ENCODE measurements around the gene CCDC15.

CCDC15 gene

GRCh38 chr11:125086633-125087296 lies 132.8 kb downstream of the CCDC15 start:
- TF ChIP-seq KLF17 (tag by site-specific recombination; IDR thresholded peaks at IDR 0.05) (no peak), ZNF16 (tag by site-specific recombination; IDR thresholded peaks at IDR 0.05; ENCODE audit: low read depth) (no peak), YY2 (tag by site-specific recombination; IDR thresholded peaks at IDR 0.05) (no peak), ZNF777 (tag by site-specific recombination; IDR thresholded peaks at IDR 0.05; ENCODE audit: borderline replicate concordance) (no peak), ZFP69B (tag by site-specific recombination; IDR thresholded peaks at IDR 0.05) (no peak), PRDM4 (tag by site-specific recombination; IDR thresholded peaks at IDR 0.05) (no peak), ZNF707 (tag by site-specific recombination; IDR thresholded peaks at IDR 0.05) (no peak), ZNF558 (tag by site-specific recombination; IDR thresholded peaks at IDR 0.05) (no peak), ZNF133 (tag by site-specific recombination; IDR thresholded peaks at IDR 0.05) (no peak), KLF1 (tag by site-specific recombination; IDR thresholded peaks at IDR 0.05) (no peak), ZNF501 (tag by site-specific recombination; IDR thresholded peaks at IDR 0.05) (no peak), INSM2 (tag by site-specific recombination; IDR thresholded peaks at IDR 0.05) (no peak), SALL2 (tag by site-specific recombination; IDR thresholded peaks at IDR 0.05; ENCODE audit: borderline replicate concordance) (no peak)
- Histone ChIP-seq H3K36me3 (ENCODE audit: control insufficient read depth in 2 of 2, insufficient read depth in 1 of 2, low read length in 2 of 2) (peaks cover 0 to 13% of the 10 kb centered on the region in 2 experiments; a peak in 1 of 3 replicates), H3K9me3 (ENCODE audit: control insufficient read depth, insufficient read depth, low read depth, low read length) (no peaks in the 10 kb centered on the region), H3K4me1 (ENCODE audit: control insufficient read depth, insufficient read depth, low read length) (no peaks in the 10 kb centered on the region), H3K27ac (ENCODE audit: extremely low read depth, low read depth, low read length) (no peak overlapping the region), H3K4me3 (ENCODE audit: low read depth, low read length) (no peak overlapping the region)
- ChIA-PET CTCF (interaction anchor here (0.5 to 0.6 kb wide), 2 partner anchors 103 to 125 kb away, joined by 3 read pairs; no protein-coding TSS in a partner anchor), POLR2A (no interaction called here)

- Histone ChIP-seq H3K9me3 (ENCODE audit: control insufficient read depth, insufficient read depth, low read depth, low read length) (no peaks in the 10 kb centered on the region), H3K4me1 (ENCODE audit: control insufficient read depth, insufficient read depth, low read length) (no peaks in the 10 kb centered on the region), H3K36me3 (ENCODE audit: control insufficient read depth in 2 of 2, insufficient read depth in 1 of 2, low read length in 2 of 2) (peaks cover 0 to 13% of the 10 kb centered on the region in 2 experiments; a peak in 1 of 3 replicates), H3K4me3 (ENCODE audit: low read depth, low read length) (no peak overlapping the region), H3K27ac (ENCODE audit: extremely low read depth, low read depth, low read length) (no peak overlapping the region)
- ChIA-PET CTCF (interaction anchor here (1.2 to 6.5 kb wide), 2 partner anchors 259 to 341 kb away, joined by 6 to 81 read pairs; no protein-coding TSS in a partner anchor), POLR2A (no interaction called here)
- TF ChIP-seq ZNF146 (tag by site-specific recombination; IDR thresholded peaks at IDR 0.05): no peak
- TF ChIP-seq ZNF677 (tag by site-specific recombination; IDR thresholded peaks at IDR 0.05): no peak
- TF ChIP-seq ZNF211 (tag by site-specific recombination; IDR thresholded peaks at IDR 0.05; ENCODE audit: low read depth): no peak
- TF ChIP-seq ZNF24 (tag by site-specific recombination; IDR thresholded peaks at IDR 0.05): no peak
- no peak for TF ChIP-seq REST (tag by site-specific recombination; IDR thresholded peaks at IDR 0.05)
- TF ChIP-seq WT1 (tag by site-specific recombination; IDR thresholded peaks at IDR 0.05): no peak
- no peak for TF ChIP-seq ZNF132 (tag by site-specific recombination; IDR thresholded peaks at IDR 0.05; ENCODE audit: borderline replicate concordance)
- no peak for TF ChIP-seq ZNF596 (tag by site-specific recombination; IDR thresholded peaks at IDR 0.05)
- no peak for TF ChIP-seq ZNF138 (tag by site-specific recombination; IDR thresholded peaks at IDR 0.05; ENCODE audit: borderline replicate concordance)
- TF ChIP-seq SCRT1 (tag by site-specific recombination; IDR thresholded peaks at IDR 0.05; ENCODE audit: borderline replicate concordance): no peak
- TF ChIP-seq ZNF175 (tag by site-specific recombination; IDR thresholded peaks at IDR 0.05): no peak
- TF ChIP-seq ZSCAN4 (tag by site-specific recombination; IDR thresholded peaks at IDR 0.05): no peak
Measured at GRCh38 chr11:125088123-125088522, 134.1 kb downstream of the CCDC15 start.

Data from HEK293 (cell line).